RWPE2 (cell line): ENCODE measurements around the gene DEFB113.

Source experiments
- ATAC-seq: fragments of 200-7000 bp; cut with Tn5 transposase; 3 replicates; pipeline ENCODE4 v1.9.1; 2021; ENCODE audit warnings: low read depth
- DNase-seq: peaks from one replicate; pipeline ENCODE4 v3.0.0-alpha.2; 2020; ENCODE audit warnings: low spot score
- H3K27ac ChIP-seq: fragments of 450-650 bp; 2 replicates; pipeline ENCODE4 v1.5.1; 2017; ENCODE audit warnings: mild to moderate bottlenecking; ENCODE audit not compliant: poor library complexity, severe bottlenecking
- H3K27me3 ChIP-seq: fragments of 250-450 bp; sonication (Bioruptor Pico); 2 replicates; pipeline ENCODE4 v1.5.1; 2021; ENCODE audit warnings: mild to moderate bottlenecking, moderate library complexity; ENCODE audit not compliant: insufficient read depth, poor library complexity, severe bottlenecking
- H3K36me3 ChIP-seq: fragments of 250-450 bp; sonication (Bioruptor Pico); 2 replicates; pipeline ENCODE4 v1.5.1; 2020; ENCODE audit warnings: low read depth, mild to moderate bottlenecking, moderate library complexity
- H3K4me1 ChIP-seq: fragments of 250-450 bp; sonication (Bioruptor Pico); 2 replicates; pipeline ENCODE4 v1.5.1; 2021; ENCODE audit warnings: mild to moderate bottlenecking, moderate library complexity; ENCODE audit not compliant: insufficient read depth, poor library complexity, severe bottlenecking
- H3K4me3 ChIP-seq: fragments of 250-450 bp; sonication (Bioruptor Pico); 2 replicates; pipeline ENCODE4 v1.5.1; 2021; ENCODE audit warnings: mild to moderate bottlenecking, moderate library complexity; ENCODE audit not compliant: severe bottlenecking
- H3K9me3 ChIP-seq: fragments of 250-450 bp; sonication (Bioruptor Pico); 2 replicates; pipeline ENCODE4 v1.5.1; 2021; ENCODE audit warnings: mild to moderate bottlenecking, moderate library complexity; ENCODE audit not compliant: severe bottlenecking
- TF ChIP-seq, protein P1 (sequence below): fragments of 450-650 bp; IDR thresholded peaks from one replicate; pipeline ENCODE4 v1.5.1; 2017; ENCODE audit warnings: mild to moderate bottlenecking, moderate library complexity; ENCODE audit not compliant: poor library complexity, severe bottlenecking

The DEFB113 gene

DNA sequence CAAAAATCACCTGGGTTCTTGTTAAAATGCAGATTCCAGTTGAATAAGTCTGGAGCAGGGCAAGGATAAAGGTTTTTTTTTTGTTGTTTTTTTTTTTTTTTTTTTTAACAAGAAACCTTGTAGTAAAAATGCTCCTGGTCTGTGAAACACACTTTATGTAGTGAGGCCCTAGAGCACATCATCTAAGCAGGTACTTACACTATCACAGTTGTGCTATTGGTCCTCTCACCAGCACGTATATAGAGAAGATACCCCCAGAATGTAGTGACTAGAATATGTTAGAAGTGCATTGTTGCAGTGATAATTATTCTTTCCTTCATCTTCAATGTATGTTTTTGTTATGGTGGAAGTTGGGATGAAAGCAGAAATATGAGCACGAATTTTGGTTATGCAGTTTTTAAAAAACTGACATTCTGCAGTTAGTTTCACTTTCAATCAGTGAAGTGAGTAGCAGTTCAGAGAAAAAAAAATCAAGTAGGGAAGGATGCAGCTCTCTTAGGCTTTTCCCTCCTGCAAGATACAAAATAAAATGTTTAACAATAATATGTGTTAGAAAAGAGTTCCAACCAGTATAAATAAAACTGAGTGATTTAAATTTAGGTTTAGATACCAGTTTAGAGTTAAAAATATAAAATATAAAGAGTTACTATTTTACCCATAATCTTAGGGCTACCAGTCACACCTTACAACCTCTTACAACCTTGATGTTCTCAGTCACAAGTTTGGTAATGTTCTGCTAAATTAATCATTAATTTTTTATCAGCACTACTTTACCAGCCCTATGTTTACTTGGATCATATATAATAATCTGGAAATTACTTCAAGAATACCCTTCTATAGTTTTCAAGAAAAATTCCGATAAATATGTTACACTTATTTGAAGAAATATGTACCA lies 9.2 kb upstream of the DEFB113 start:
- Histone ChIP-seq H3K27me3 (peaks cover 4% of the 10 kb centered on the region), H3K9me3 (peaks cover 2% of the 10 kb centered on the region), H3K27ac (no peak overlapping the region), H3K36me3 (no peaks in the 10 kb centered on the region), H3K4me3 (peak overlapping the region; percentile 2), H3K4me1 (no peaks in the 10 kb centered on the region)
- TF ChIP-seq, protein P1, sequence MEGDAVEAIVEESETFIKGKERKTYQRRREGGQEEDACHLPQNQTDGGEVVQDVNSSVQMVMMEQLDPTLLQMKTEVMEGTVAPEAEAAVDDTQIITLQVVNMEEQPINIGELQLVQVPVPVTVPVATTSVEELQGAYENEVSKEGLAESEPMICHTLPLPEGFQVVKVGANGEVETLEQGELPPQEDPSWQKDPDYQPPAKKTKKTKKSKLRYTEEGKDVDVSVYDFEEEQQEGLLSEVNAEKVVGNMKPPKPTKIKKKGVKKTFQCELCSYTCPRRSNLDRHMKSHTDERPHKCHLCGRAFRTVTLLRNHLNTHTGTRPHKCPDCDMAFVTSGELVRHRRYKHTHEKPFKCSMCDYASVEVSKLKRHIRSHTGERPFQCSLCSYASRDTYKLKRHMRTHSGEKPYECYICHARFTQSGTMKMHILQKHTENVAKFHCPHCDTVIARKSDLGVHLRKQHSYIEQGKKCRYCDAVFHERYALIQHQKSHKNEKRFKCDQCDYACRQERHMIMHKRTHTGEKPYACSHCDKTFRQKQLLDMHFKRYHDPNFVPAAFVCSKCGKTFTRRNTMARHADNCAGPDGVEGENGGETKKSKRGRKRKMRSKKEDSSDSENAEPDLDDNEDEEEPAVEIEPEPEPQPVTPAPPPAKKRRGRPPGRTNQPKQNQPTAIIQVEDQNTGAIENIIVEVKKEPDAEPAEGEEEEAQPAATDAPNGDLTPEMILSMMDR, result no peak
- DNase-seq (no peak), ATAC-seq (peak; percentile 41; the same call in 1 of the 3 replicates)

DNA sequence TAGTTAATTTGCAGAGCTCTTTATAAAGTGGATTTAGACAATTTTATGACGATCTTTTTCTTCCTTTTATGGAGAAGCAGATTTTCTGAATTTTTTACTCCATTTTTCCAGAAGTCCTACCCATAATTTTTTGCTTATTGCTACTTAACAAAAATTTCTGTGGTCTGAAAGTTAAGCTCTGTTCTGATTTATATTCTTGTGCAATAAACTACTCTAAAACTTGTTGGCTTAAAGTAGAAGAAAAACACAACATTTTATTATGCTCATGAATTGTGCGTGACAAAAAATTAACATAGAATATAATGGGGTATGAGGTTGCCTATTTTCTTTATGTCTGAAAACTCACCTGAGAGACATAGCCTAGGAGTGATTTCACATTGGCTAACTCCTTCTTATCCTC lies 2.6 kb downstream of the DEFB113 start:
- no peaks in the 10 kb centered on the region for H3K4me1 ChIP-seq
- H3K36me3 ChIP-seq, result no peaks in the 10 kb centered on the region
- TF ChIP-seq, protein P1, result no peak
- no peak overlapping the region for H3K27ac ChIP-seq
- ATAC-seq (no peak), DNase-seq (no peak)
- H3K9me3 ChIP-seq, result no peaks in the 10 kb centered on the region
- peaks cover 24% of the 10 kb centered on the region for H3K27me3 ChIP-seq
- H3K4me3 ChIP-seq, result no peak overlapping the region

DNA sequence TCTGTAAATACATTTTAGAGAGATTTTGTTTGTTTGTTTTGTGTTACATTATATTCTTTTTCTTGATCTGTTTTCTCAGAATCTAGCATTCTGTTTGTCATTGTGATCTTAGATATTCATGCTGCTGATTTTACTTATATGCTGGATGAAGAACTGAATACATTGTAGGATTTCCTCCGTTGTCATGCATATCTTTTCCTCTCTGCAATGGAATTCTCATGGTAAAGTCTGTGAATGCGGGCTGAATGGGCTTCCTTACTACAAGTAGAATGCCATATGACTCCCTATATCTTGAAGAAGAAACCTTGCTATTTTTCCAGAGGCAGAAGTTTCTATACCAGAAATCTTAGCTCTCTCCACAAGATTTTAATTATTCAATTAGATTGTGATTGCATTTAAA lies 3.1 kb downstream of the DEFB113 start:
- H3K27ac ChIP-seq, result no peak overlapping the region
- peaks cover 24% of the 10 kb centered on the region for H3K27me3 ChIP-seq
- DNase-seq, result no peak
- no peaks in the 10 kb centered on the region for H3K9me3 ChIP-seq
- ATAC-seq, result no peak
- no peaks in the 10 kb centered on the region for H3K36me3 ChIP-seq
- H3K4me3 ChIP-seq, result no peak overlapping the region
- H3K4me1 ChIP-seq, result no peaks in the 10 kb centered on the region
- TF ChIP-seq, protein P1, result no peak

DNA sequence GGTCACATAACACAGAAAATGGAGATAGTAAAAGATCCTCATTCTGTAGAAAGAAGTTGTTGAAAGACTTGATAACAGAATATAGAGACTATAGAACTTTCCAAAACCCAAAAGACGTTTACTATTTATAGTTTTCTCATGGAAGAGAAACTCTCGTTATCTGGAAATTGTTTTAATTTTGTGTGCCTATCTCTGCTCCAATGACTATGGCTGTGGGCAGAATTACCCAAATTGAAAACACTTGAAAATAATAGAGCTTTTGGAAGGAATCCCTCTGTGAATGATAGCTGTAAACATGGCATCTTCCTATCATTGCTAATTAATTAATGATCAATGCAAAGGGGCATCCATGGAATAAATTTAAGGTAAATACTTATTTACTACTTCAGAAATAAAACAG lies 5.4 kb downstream of the DEFB113 start, which contains the start of gene DEFB114:
DEFB114 (minus strand) TSS at position 101 of the 400 bp plus-strand sequence; CDS start at position 42, 59 bp downstream.
- no peaks in the 10 kb centered on the region for H3K36me3 ChIP-seq
- H3K27ac ChIP-seq, result no peak within 1 kb of the TSS
- H3K4me1 ChIP-seq, result no peaks in the 10 kb centered on the region
- TF ChIP-seq, protein P1, result no peak
- H3K4me3 ChIP-seq, result no peak within 1 kb of the TSS
- H3K27me3 ChIP-seq, result peaks cover 24% of the 10 kb centered on the region
- DNase-seq (no peak), ATAC-seq (no peak)
- no peaks in the 10 kb centered on the region for H3K9me3 ChIP-seq

DNA sequence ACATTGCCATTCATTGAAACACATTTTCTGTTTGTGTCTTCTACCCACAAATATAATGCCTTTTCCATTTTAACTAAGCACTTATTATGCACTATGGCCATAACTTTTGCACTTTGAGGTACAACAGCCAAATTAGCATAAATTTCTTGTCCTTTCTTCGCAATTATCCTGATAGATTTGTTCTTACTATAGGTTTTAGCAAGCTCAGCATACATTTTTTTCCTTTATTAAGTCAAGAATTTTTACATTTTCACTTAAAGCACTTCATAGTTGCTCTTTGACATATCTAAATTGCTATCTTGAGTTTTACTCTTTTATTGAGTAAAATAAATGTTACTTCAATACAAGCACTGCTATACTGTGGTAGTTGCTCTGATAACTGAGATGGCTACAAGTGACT lies 11.2 kb downstream of the DEFB113 start:
- Histone ChIP-seq H3K9me3 (no peaks in the 10 kb centered on the region), H3K27ac (no peak overlapping the region), H3K4me1 (no peaks in the 10 kb centered on the region), H3K4me3 (no peak overlapping the region), H3K36me3 (no peaks in the 10 kb centered on the region), H3K27me3 (no peaks in the 10 kb centered on the region)
- TF ChIP-seq, protein P1, result no peak
- DNase-seq, result no peak
- ATAC-seq, result no peak
